ENCODE data around the gene DCST1. TPM values are rescaled to one million over a fixed set of nuclear protein-coding genes. Genes with fewer than 3 reads are reported as not detected.

DCST1 gene
- total RNA-seq, 1 experiment from 2014 or later: not detected

GRCh38 chr1:155070158-155070621, 36.6 kb downstream of the DCST1 start:
- Histone ChIP-seq H3K9me3 (ENCODE audit: low read depth, low read length, poor library complexity, severe bottlenecking) (no peaks in the 10 kb centered on the region), H3K4me1 (ENCODE audit: insufficient read depth, low read length, poor library complexity, severe bottlenecking) (peaks cover 15% of the 10 kb centered on the region), H3K27me3 (replicated peaks; ENCODE audit: insufficient read depth, low read depth, low read length, poor library complexity) (no peaks in the 10 kb centered on the region), H3K4me3 (ENCODE audit: low read depth, low read length, poor library complexity, severe bottlenecking) (no peak overlapping the region), H3K27ac (ENCODE audit: low read depth, low read length, poor library complexity, severe bottlenecking) (no peak overlapping the region), H3K36me3 (ENCODE audit: insufficient read depth, low read length, poor library complexity, severe bottlenecking) (peaks cover 5% of the 10 kb centered on the region)
- BruUV-seq (replicated peaks): no TSS peak
- no peak for DNase-seq (ENCODE audit: low spot score)
- ChIA-PET POLR2A (ENCODE audit: low non-redundant PET) (no interaction called here), CTCF (interaction anchor here (0.6 kb wide), 1 partner anchor 15 kb away, joined by 4 read pairs; no protein-coding TSS in a partner anchor)
- intact Hi-C loops (cut with micrococcal nuclease; ENCODE audit: unreplicated experiment): no loop called here
- TF ChIP-seq EZH2 (IDR thresholded peaks at IDR 0.05; ENCODE audit: borderline replicate concordance, low read depth, low read length, poor library complexity, severe bottlenecking): no peak
- no peak for TF ChIP-seq CTCF (conservative IDR thresholded peaks at IDR 0.05; ENCODE audit: low read depth, low read length)

GRCh38 chr1:155070721-155071569, 37.3 kb downstream of the DCST1 start:
- Histone ChIP-seq H3K27ac (ENCODE audit: low read depth, low read length, poor library complexity, severe bottlenecking) (peak overlapping the region; percentile 11), H3K9me3 (ENCODE audit: low read depth, low read length, poor library complexity, severe bottlenecking) (no peaks in the 10 kb centered on the region), H3K27me3 (replicated peaks; ENCODE audit: insufficient read depth, low read depth, low read length, poor library complexity) (no peaks in the 10 kb centered on the region), H3K4me1 (ENCODE audit: insufficient read depth, low read length, poor library complexity, severe bottlenecking) (peaks cover 15% of the 10 kb centered on the region), H3K4me3 (ENCODE audit: low read depth, low read length, poor library complexity, severe bottlenecking) (peak overlapping the region; percentile 39), H3K36me3 (ENCODE audit: insufficient read depth, low read length, poor library complexity, severe bottlenecking) (peaks cover 5% of the 10 kb centered on the region)
- POLR2A ChIA-PET (ENCODE audit: low non-redundant PET): no interaction called here
- DNase-seq (ENCODE audit: low spot score): peak; percentile 76
- CTCF ChIA-PET: interaction anchor here (0.6 kb wide), 1 partner anchor 14 kb away, joined by 4 read pairs; no protein-coding TSS in a partner anchor
- TF ChIP-seq CTCF (conservative IDR thresholded peaks at IDR 0.05; ENCODE audit: low read depth, low read length) (no peak; the same call in 1 of the 2 replicates), EZH2 (IDR thresholded peaks at IDR 0.05; ENCODE audit: borderline replicate concordance, low read depth, low read length, poor library complexity, severe bottlenecking) (no peak)
- no TSS peak for BruUV-seq (replicated peaks)
- intact Hi-C loops (cut with micrococcal nuclease; ENCODE audit: unreplicated experiment): no loop called here

GRCh38 chr1:155071701-155072100, 38.1 kb downstream of the DCST1 start:
- ChIA-PET POLR2A (ENCODE audit: low non-redundant PET) (no interaction called here), CTCF (no interaction called here)
- Histone ChIP-seq H3K4me1 (ENCODE audit: insufficient read depth, low read length, poor library complexity, severe bottlenecking) (peaks cover 15% of the 10 kb centered on the region), H3K9me3 (ENCODE audit: low read depth, low read length, poor library complexity, severe bottlenecking) (no peaks in the 10 kb centered on the region), H3K27ac (ENCODE audit: low read depth, low read length, poor library complexity, severe bottlenecking) (peak overlapping the region; percentile 11), H3K36me3 (ENCODE audit: insufficient read depth, low read length, poor library complexity, severe bottlenecking) (peaks cover 5% of the 10 kb centered on the region), H3K27me3 (replicated peaks; ENCODE audit: insufficient read depth, low read depth, low read length, poor library complexity) (no peaks in the 10 kb centered on the region), H3K4me3 (ENCODE audit: low read depth, low read length, poor library complexity, severe bottlenecking) (no peak overlapping the region)
- no peak for DNase-seq (ENCODE audit: low spot score)
- intact Hi-C loops (cut with micrococcal nuclease; ENCODE audit: unreplicated experiment): no loop called here
- TF ChIP-seq CTCF (conservative IDR thresholded peaks at IDR 0.05; ENCODE audit: low read depth, low read length): no peak
- no peak for TF ChIP-seq EZH2 (IDR thresholded peaks at IDR 0.05; ENCODE audit: borderline replicate concordance, low read depth, low read length, poor library complexity, severe bottlenecking)
- no TSS peak for BruUV-seq (replicated peaks)
